ENCODE data around the gene FBLN2.

- TF ChIP-seq, protein P1, sequence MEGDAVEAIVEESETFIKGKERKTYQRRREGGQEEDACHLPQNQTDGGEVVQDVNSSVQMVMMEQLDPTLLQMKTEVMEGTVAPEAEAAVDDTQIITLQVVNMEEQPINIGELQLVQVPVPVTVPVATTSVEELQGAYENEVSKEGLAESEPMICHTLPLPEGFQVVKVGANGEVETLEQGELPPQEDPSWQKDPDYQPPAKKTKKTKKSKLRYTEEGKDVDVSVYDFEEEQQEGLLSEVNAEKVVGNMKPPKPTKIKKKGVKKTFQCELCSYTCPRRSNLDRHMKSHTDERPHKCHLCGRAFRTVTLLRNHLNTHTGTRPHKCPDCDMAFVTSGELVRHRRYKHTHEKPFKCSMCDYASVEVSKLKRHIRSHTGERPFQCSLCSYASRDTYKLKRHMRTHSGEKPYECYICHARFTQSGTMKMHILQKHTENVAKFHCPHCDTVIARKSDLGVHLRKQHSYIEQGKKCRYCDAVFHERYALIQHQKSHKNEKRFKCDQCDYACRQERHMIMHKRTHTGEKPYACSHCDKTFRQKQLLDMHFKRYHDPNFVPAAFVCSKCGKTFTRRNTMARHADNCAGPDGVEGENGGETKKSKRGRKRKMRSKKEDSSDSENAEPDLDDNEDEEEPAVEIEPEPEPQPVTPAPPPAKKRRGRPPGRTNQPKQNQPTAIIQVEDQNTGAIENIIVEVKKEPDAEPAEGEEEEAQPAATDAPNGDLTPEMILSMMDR (IDR thresholded peaks at IDR 0.05) = no peak
- TF ChIP-seq POLR2A (IDR thresholded peaks at IDR 0.05) = no peak
Measured at GRCh38 chr3:13565581-13566452, 16.9 kb downstream of the FBLN2 start.
